ENCODE data around the gene OR1F1.

DNA sequence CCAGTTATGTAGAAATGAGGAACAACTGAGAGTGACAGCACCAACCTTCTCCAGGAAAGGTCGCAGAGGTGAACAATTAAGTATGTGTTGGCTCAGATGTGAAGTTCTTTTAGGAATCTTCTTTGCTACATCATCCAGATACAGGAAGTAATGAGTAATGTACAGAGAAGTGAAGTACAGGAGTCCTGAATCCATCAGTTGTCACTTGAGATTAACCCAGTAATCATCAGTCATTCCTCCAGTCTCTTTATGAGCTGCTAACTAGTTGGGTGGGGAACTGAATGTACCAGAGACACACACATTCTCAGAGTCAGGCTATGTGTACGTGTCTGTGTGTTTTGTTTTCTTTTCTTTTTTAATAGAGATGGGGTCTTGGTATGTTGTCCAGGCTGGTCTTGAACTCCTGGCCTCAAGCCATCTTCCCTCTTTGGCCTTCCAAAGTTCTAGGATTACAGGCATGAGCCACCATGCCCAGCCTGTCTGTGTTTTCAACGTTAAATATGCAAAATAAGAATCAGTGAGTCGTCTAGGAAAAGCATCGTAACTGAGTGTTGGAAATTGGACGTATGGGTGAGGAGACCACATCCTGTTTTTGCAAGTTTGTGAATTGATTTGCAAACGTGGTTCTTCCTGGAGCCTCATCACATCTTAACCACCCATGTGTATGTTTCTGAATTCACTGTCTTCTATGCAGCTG is 27.0 kb downstream of the OR1F1 start:
- TF ChIP-seq, protein P1, sequence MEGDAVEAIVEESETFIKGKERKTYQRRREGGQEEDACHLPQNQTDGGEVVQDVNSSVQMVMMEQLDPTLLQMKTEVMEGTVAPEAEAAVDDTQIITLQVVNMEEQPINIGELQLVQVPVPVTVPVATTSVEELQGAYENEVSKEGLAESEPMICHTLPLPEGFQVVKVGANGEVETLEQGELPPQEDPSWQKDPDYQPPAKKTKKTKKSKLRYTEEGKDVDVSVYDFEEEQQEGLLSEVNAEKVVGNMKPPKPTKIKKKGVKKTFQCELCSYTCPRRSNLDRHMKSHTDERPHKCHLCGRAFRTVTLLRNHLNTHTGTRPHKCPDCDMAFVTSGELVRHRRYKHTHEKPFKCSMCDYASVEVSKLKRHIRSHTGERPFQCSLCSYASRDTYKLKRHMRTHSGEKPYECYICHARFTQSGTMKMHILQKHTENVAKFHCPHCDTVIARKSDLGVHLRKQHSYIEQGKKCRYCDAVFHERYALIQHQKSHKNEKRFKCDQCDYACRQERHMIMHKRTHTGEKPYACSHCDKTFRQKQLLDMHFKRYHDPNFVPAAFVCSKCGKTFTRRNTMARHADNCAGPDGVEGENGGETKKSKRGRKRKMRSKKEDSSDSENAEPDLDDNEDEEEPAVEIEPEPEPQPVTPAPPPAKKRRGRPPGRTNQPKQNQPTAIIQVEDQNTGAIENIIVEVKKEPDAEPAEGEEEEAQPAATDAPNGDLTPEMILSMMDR (IDR thresholded peaks at IDR 0.05): no peak
- no peak for TF ChIP-seq POLR2A (IDR thresholded peaks at IDR 0.05)
